ENCODE measurements around the gene LRRC4B.

DNA sequence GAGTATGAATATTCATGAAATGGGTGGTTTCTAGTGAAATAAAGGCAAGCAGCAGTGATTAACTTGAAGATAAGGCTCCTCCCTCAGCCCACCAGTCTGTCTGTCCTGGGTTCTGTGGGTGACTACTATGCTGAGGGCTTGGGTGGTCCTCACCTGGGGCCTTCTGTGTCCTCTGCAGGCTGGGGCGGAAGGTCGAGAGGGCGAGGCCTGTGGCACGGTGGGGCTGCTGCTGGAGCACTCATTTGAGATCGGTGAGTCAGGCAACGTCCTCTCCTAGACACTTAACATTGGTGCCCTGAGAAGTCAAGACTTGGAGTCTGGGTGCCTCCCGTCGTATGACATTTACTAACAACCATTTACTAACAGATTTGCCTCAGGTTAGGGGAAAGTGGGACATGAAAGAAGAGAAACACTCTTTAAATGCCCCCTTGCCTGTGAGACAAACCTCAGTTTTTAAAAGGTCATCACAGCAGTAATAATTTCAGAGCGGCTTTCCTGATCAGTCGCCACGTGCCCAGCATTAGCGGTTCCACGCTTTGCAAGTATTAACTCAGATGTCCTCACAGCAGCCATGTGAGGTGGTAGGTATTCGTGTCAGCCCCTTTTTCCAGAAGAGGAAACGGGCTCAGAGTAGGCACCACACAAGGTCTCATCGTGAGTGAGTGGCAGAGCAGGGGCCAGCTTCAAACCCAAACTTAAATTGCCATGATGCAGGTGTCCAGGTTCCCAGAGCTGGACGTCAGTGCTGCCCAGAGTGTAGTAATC is 90.3 kb downstream of the LRRC4B start:
- TF ChIP-seq POLR2A (IDR thresholded peaks at IDR 0.05), result no peak
- TF ChIP-seq, protein P1, sequence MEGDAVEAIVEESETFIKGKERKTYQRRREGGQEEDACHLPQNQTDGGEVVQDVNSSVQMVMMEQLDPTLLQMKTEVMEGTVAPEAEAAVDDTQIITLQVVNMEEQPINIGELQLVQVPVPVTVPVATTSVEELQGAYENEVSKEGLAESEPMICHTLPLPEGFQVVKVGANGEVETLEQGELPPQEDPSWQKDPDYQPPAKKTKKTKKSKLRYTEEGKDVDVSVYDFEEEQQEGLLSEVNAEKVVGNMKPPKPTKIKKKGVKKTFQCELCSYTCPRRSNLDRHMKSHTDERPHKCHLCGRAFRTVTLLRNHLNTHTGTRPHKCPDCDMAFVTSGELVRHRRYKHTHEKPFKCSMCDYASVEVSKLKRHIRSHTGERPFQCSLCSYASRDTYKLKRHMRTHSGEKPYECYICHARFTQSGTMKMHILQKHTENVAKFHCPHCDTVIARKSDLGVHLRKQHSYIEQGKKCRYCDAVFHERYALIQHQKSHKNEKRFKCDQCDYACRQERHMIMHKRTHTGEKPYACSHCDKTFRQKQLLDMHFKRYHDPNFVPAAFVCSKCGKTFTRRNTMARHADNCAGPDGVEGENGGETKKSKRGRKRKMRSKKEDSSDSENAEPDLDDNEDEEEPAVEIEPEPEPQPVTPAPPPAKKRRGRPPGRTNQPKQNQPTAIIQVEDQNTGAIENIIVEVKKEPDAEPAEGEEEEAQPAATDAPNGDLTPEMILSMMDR (IDR thresholded peaks at IDR 0.05), result no peak
- TF ChIP-seq POLR2AphosphoS5 (IDR thresholded peaks at IDR 0.05), result no peak

Measured in sigmoid colon (tissue), 4 donors.